ENCODE measurements around the gene OR5C1.
A peak's percentile ranks its signal among the peaks of the same experiment; 100 is the strongest.
"Not testable (repeated sequence)": the region's sequence is repeated elsewhere in the genome, so short reads cannot be mapped to it uniquely, and the experiment has no call there.

Gene OR5C1

DNA sequence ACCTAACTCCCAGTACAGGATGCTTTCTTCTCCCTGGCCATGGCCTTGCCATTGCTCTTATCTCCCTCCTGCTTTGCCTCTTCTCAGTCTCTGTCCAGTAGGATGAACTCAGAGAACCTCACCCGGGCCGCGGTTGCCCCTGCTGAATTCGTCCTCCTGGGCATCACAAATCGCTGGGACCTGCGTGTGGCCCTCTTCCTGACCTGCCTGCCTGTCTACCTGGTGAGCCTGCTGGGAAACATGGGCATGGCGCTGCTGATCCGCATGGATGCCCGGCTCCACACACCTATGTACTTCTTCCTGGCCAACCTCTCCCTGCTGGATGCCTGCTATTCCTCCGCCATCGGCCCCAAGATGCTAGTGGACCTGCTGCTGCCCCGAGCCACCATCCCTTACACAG lies at the start of gene OR5C1:
OR5C1 (plus strand) TSS at position 103 of the 400 bp plus-strand sequence; CDS start at position 103, 0 bp downstream.
- DNase-seq (ENCODE audit: low read depth in 2 of 2), result no peak

DNA sequence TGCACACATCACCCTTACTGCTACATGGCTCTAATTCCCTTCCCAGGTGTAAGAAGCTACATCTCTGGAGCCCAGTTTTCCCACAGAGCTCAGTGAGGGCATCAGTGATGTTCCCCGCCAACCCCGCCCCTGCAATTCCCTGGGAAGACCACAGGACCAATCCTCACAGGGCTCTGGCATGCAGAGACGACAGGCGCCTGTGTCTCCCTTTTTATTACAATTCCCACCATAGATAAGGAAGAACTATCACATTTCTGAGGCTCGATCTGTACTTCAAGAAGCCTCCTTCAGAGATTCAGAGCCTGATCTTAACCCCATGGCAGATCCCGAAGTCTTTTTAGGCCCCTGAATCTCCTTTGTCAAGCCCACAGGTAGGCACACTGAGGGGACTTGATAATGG lies 46.7 kb upstream of the OR5C1 start, which contains the start of gene OR1L6:
OR1L6 (plus strand) TSS at position 301 of the 400 bp plus-strand sequence. CDS start 7,545 bp downstream, outside the sequence.
- no peak for DNase-seq (ENCODE audit: low read depth in 2 of 2)

DNA sequence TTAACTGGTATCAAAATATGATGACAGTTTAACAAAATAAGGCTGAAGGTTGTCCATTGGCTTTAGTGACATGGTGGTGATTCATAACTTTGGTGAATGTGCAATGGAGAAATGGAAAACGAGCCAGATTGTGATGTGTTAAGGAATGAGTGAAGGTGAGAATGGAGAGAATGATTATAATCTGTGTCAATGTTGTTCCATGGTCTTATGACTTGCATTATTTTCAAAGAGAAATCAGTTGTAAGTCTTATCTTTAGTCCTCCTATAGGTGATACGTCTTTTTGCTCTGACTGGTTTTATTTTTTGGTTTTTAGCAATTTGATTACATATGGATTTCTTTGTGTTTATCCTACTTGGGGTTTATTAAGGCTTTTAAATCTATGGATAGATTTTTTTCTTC lies 33.9 kb upstream of the OR5C1 start:
- no peak for DNase-seq (ENCODE audit: low read depth in 2 of 2)

DNA sequence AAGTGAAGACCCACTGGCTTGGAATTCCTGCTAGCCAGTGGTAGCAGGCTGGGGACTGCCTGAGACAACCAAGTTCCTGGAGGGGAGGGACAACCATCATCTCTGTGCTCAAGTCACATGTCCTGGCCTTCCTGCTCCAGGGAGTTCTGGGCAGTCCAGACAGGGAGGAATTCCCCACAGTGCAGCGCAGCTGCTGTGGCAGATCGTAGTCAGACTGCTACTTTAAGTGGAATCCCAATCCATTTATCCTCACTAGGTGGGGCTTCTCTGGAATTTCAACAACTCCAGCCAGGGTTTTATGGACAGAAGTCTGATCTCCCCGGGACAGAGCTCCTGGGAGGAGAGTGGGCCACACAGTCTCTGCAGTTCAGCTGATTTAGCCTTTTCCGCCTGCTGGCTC lies 20.9 kb upstream of the OR5C1 start:
- DNase-seq (ENCODE audit: low read depth in 2 of 2), result no peak

DNA sequence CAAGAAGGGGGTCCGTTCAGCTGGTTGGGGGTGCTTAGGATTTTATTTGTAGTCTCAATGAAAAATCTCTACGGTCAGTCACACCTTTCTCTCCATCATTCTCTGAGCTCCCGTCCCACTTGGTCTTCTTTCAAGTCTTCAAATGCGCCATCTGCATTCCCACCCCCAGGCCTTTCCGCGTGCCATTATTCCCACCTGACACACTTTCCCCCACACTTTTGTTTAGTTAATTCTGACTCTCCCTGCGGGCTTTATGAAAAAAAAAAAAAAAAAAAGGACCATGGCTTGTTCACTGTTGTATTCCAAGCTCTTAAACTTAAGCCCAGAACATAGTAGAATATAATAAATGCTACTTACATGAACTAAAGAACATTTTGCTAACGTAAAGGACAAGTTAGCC lies 11.7 kb upstream of the OR5C1 start:
- DNase-seq (ENCODE audit: low read depth in 2 of 2), result no peak

DNA sequence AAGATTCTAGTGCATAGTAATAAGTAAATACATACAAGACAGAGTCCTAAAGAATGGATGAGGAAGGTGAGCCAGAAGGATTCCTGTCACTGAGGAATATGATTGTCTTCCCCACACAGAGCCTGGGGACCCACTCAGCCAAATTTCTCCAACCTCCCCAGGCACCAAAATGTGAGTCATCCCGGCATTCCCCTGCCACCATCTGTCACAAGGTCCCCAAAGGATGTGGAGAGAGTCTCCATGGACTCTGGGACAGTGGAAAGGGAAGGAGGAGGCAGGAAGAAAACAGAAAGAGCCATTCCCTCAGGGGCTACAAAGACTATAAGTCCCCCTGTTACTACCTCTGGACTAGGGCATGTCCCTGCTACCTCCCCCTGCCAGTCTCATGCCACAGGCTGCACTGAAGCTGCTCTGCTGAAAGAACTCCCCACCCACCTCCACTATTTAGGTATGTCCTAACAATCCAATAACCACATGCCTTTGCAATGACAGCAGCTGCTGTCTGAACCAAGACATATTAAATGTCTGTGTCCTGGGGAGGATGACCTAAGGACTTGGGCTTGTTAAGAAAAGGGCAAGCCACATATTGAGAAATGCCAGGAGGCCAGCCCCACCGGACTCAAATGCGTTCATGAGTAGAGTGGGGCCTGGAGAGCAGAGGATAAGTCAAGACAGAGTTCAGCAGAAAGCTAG lies 10.7 kb upstream of the OR5C1 start:
- no peak for DNase-seq (ENCODE audit: low read depth in 2 of 2)

DNA sequence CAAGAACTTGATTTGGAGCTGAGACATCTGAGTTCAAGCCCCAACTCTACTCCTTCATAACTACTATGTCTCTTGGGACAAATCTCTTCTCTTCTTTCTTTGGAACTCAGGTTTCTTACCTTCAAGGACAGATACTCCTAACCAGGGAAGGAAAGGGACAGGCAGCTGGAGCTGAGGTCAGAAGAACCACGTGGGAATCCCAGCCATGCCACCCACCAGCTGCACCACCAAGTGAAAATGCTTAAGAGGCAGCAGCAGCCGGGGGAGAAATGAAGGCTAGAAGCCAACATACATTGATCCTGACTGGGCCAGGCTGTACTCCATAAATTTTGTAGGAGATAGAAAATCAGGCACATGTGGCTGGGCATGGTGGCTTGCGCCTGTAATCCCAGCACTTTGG lies 9.6 kb upstream of the OR5C1 start:
- DNase-seq (ENCODE audit: low read depth in 2 of 2), result no peak

DNA sequence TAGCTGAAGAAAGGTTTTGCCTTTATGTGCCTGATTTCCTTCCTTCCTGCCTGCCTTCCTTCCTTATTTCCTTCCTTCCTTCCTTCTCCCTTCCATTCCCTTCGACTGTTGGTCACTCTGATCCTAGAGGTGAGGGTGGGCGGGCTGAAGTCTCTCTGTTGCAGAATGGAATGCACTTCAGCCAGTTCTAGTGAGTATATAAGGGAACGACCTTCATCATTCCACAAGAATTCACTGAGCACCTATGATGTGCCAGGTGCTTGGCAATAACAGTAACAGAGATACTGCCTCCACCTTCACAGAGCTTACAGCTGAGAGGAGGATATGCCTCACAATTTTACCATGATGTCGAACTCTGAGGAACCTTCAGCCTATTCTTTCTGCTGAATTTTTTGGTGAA lies 8.7 kb upstream of the OR5C1 start:
- DNase-seq (ENCODE audit: low read depth in 2 of 2), result no peak

DNA sequence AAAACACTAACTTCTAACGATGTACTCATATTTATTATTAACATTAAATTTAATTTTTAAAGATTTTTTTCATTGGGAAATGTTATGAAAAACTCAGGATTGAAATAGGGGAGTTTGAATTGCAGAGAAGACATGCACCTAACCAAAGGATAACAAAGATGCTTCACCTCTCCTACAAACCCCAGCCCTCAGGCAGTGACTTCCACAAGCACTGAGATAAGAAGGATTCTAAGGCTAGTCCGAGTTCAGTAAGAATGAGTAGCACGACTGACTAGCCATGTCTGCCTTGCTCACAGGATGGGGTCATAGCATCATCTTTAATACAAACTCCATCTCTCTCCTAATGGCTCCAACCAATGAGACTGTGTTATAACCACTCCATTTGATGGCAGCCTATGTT lies 7.1 kb upstream of the OR5C1 start:
- DNase-seq (ENCODE audit: low read depth in 2 of 2), result no peak

DNA sequence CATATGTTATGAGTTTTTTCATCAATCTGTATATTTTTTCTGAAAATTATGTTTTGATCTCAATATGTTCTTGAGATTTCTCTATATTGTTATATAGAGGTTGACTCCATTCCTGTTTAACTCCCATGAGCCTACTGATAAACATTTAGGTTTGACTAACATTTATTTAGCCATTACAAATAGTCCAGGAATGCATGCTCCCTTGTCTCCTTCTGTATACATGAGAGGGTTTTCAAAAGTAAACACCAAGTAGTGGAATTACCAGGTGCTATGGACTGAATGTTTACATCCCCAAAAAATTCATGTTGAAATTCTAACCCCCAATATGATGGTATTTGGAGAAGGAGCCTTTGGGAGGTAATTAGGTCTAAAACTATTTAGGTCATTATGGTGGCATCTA lies 3.5 kb upstream of the OR5C1 start:
- no peak for DNase-seq (ENCODE audit: low read depth in 2 of 2)

DNA sequence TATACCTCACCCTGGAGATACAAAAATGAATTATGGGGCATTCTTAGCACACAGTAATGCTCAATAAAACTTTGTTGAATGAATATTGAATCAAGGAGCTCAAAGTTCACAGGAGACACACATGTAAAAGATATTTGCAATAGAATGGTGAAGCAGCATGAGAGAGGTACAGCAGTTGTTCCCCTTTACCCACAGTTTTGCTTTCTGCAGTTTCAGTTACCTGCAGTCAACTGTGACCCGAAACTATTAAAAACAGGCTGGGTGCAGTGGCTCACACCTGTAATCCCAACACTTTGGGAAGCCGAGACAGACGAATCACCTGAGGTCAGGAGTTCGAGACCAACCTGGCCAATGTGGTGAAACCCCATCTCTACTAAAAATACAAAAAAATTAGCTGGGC lies 2.4 kb upstream of the OR5C1 start:
- no peak for DNase-seq (ENCODE audit: low read depth in 2 of 2)

DNA sequence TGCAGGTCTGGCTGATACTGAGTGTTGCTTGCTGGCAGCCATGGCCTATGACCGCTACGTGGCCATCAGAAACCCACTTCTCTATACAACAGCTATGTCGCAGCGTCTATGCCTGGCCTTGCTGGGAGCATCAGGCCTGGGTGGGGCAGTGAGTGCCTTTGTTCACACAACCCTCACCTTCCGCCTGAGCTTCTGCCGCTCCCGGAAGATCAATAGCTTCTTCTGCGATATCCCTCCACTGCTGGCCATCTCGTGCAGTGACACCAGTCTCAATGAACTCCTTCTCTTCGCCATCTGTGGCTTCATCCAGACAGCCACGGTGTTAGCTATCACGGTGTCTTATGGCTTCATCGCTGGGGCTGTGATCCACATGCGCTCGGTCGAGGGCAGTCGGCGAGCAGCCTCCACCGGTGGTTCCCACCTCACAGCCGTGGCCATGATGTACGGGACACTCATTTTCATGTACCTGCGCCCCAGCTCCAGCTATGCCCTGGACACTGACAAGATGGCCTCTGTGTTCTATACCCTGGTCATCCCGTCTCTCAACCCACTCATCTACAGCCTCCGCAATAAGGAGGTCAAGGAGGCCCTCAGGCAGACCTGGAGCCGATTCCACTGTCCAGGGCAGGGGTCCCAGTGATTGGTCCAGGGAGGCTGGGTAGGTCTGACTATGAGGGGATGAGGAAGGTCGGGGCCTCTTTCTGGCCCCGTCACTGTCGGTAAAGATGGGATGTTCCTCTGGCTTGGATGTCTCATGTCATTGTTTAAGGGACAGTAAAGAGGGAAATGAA lies 718 bp downstream of the OR5C1 start:
- no peak for DNase-seq (ENCODE audit: low read depth in 2 of 2)

DNA sequence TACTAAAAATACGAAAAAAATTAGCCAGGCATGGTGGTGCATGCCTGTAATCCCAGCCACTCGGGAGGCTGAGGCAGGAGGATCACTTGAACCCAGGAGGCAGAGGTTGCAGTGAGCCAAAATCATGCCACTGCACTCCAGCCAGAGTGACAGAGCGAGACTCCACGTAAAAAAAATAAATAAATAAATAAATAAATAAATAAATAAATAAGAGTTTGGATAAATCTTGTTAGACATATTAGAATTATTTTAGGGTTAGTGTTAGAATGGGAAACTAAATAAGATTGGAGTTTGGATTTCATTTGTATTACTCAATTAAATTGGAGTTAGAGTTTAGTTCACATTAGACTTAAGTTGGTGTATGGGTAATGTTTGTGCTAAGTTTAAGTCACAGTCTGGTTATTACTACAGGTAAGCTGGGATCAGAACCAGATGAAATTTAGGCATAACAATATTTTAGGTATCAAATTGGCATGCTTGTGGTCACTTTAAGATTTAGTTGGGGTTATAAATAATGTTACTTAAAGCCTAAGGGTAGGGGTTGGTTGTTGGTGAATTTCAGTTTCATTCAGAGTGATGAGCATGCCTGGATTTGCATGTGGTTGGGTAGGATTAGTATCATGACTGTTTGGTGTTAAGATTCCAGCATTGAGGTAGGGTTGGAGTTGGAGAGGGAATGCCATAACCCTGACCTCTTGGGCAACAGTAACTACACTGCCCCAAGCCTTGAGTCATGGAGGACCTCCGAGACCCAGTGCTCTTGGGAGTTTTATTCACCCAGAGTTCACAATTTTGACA lies 3.3 kb downstream of the OR5C1 start:
- DNase-seq (ENCODE audit: low read depth in 2 of 2), result no peak

DNA sequence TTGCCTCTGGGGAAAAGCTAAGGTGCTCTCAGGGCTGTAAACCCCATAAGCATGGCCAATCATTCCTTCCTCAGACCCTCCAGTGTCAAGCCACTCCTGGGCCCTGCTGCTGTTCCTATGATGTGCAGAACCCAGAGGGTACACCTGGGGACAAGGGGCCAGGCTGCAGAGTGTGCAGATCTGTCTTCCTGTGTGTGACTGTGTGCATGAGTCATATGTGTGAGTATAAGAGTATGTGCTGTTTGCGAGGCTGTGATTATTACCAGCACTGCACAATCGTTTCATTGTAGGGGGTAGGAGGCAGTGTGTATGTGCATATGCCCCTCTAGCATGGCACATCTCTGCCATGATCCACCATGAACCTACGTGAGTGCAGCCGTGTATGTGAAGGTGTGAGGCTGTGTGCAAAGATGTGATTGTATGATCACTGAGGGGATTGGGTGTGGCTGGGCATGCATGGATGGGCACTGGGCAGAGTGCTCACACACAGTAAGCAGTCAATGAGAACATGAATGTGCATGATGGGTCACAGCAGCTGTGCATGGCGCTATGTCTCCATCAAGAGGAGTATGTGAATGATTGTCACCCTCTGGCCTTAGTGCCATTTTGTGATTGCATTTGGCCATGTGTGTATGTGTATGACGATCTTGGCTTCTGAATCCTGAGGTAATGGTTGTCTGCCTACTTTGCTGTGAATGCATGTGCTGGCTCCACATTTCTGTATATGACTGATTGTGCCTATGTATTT lies 8.8 kb downstream of the OR5C1 start:
- no peak for DNase-seq (ENCODE audit: low read depth in 2 of 2)

DNA sequence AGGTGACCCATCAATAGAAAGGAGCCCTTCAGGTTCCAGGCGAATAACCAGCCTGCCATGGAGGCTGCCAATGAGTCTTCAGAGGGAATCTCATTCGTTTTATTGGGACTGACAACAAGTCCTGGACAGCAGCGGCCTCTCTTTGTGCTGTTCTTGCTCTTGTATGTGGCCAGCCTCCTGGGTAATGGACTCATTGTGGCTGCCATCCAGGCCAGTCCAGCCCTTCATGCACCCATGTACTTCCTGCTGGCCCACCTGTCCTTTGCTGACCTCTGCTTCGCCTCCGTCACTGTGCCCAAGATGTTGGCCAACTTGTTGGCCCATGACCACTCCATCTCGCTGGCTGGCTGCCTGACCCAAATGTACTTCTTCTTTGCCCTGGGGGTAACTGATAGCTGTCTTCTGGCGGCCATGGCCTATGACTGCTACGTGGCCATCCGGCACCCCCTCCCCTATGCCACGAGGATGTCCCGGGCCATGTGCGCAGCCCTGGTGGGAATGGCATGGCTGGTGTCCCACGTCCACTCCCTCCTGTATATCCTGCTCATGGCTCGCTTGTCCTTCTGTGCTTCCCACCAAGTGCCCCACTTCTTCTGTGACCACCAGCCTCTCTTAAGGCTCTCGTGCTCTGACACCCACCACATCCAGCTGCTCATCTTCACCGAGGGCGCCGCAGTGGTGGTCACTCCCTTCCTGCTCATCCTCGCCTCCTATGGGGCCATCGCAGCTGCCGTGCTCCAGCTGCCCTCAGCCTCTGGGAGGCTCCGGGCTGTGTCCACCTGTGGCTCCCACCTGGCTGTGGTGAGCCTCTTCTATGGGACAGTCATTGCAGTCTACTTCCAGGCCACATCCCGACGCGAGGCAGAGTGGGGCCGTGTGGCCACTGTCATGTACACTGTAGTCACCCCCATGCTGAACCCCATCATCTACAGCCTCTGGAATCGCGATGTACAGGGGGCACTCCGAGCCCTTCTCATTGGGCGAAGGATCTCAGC lies 11.6 kb downstream of the OR5C1 start, which contains the start of gene OR1K1:
OR1K1 (plus strand) TSS at position 58 of the 995 bp plus-strand sequence; CDS start at position 58, 0 bp downstream.
- no peak for DNase-seq (ENCODE audit: low read depth in 2 of 2)

DNA sequence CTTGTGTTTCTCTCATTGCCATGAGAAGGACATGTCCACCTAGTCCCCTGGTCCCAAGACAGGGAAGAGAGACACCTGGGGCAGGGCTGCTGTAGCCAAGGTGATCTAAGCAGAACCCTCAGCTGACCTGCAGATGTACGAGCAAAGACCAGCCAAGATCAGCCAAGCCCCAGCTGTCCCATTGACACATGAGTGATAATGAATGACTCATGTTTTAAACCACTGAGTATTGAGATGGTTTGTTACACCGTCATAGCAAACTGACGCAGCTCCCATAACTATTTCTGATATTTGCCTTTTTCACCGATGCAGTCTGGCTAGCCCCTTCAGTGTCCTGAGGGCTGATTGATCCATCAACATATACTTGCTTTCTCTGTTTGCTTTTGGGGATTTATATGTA lies 17.9 kb downstream of the OR5C1 start:
- no peak for DNase-seq (ENCODE audit: low read depth in 2 of 2)

DNA sequence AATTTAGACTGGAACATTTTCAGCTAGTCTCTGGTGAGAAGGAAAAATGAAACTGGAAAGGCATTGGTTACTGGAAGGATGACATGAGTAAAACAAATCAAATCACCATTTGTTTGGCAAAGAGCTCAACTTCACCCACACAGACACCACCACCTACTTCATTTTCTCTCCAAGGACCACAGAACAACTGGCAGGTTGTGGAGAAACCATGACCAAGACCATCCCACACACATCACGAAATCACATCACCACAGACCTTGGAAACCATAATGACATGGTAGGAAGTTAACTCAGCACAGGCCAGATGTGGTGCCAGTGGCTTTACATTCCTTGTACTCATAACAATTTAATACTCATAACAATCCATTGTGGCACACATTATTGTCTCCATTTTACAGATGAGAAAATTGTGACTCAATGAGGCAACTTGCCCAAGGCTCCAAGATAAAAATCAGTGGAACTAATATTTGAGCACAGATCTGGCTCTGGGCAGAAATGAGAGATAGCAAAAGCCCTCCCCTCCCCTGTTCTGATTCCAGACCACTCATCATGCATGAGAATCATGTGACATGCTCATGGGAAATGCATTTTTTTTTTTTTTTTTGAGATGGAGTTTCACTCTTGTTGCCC lies 18.7 kb downstream of the OR5C1 start:
- DNase-seq (ENCODE audit: low read depth in 2 of 2), result peak; percentile 27 to 55

DNA sequence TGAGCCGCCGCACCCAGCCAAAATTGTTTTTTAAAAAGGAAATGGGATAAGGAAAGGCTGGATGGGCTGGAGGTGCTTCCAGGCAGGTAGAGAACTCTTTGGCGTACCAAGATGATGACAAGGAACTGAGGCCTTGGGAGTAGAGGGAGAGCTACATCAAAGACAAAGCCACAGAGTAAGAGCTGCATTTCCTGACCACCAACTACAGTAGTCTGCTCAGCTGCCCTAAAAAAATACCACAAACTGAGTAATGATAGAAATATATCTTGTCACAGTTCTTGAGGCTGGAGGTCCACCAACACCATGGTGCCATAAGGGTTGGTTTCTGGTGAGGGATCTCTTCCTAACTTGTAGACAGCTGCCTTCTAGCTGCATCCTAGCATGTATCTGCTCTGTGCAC lies 19.4 kb downstream of the OR5C1 start:
- no peak for DNase-seq (ENCODE audit: low read depth in 2 of 2)

DNA sequence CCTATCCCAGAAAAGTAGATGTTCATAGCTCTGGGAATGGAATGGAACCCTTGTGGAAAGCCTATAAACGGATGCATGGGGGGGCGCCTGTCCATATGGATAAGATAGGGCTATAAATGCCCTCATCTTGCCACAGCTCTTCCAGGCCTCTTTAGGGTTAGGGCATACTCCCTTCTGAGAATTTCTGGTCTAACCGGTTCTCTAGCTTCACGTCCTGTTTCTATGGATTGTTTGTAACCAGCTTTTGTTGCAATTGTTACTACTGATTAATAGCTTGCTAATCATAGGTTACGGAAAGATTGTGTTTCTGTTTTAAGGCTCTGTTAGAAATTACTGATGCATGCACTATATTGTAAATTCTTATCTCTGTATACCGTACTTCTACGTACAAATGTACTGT lies 20.5 kb downstream of the OR5C1 start:
- not testable (repeated sequence) for DNase-seq (ENCODE audit: low read depth in 2 of 2)

Measured in stimulated activated CD8-positive, alpha-beta memory T cell treated with anti-CD3 and anti-CD28 coated beads, Interleukin-2, amount 100 ng/mL, for 48 hours (primary cell).